A549 treated with CORT108297 at 1 μM for 4 hours (cell line): ENCODE results near the gene ZYG11A. TPM values are rescaled to one million over a fixed set of nuclear protein-coding genes. Genes with fewer than 3 reads are reported as not detected.

Experiments
- total RNA-seq: library from RNA; stranded (reverse); fragments of 200-300 nt; extraction: Qiagen RNA extraction; gene quantifications from 5 replicates; pipeline ENCODE4 v1.2.3, GENCODE V29; 2022

The ZYG11A gene
- 2.2 to 2.6 TPM (median 2.3 TPM) in 5 replicates for total RNA-seq

DNA sequence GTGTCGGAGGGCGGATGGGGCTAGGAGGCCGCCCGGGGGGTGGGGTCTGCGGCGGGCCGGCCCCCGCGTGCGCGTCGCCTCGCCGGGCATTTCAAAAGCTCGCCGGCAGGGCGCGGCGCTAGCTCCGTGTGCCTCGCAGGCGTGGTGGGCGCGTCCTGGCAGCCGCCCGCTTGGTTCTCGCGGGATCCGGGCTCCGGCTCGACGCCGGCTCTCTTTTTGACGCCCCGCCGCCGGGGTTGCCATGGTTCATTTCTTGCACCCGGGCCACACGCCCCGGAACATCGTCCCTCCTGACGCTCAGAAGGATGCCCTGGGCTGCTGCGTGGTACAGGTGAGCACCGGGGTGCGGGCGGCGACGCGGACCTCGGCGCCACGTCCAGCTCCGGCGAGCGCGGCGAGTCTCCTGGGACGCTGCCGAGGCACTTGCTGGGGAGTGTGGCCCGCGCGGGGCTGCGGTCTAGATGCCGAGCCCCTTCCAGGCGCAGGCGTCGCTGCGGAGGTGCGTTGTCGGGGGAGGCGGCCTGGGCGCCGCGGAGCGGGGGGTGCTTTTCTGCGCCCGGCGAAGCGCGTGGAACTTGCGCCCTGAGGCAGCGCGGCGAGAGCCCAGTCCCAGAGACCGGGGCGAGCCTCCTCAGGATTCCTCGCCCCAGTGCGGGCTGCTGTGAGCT, at the start of gene ZYG11A:
Gene ZYG11A, plus strand, starts transcription at position 118 of the 668 bp plus-strand sequence. Its CDS starts 124 bp downstream, at position 242.

GRCh38 chr1:52927212-52928014, 84.9 kb downstream of the ZYG11A start, which contains the start of gene SCP2:
Gene SCP2, plus strand, starts transcription at chr1:52927276. Its CDS starts 121 bp downstream, at chr1:52927397.

Other genes with a start within 250 kb of the ZYG11A start
- gene GPX7, start 240.4 kb upstream of the ZYG11A start, total RNA-seq, result not detected in 5 replicates
- gene SHISAL2A, start 209.6 kb upstream of the ZYG11A start, total RNA-seq, result 0.12 to 0.31 TPM (median 0.21 TPM) in 3 of 5 replicates, not detected in the others
- 19.6 to 22.2 TPM (median 21.6 TPM) in 5 replicates for gene COA7, start 144.4 kb upstream of the ZYG11A start, total RNA-seq
- 3.5 to 5.7 TPM (median 4.5 TPM) in 5 replicates for gene ZYG11B, start 116.3 kb upstream of the ZYG11A start, total RNA-seq
- gene ECHDC2, start 79.0 kb downstream of the ZYG11A start, total RNA-seq, result 9.1 to 11.6 TPM (median 10.8 TPM) in 5 replicates
- gene SCP2, start 84.5 kb downstream of the ZYG11A start, total RNA-seq, result 44.7 to 68.5 TPM (median 46.5 TPM) in 5 replicates
- gene PODN, start 219.5 kb downstream of the ZYG11A start, total RNA-seq, result not detected in 5 replicates